MM.1S (cell line): Measurements from ENCODE around the gene BCLAF3.

Experiments used
- EZH2 ChIP-seq: fragments of 300-600 bp; sonication (generic); optimal IDR thresholded peaks from 2 replicates; pipeline ENCODE3; 2017; ENCODE audit warnings: low read depth, mild to moderate bottlenecking, antibody characterized with exemption, low read length, mixed read lengths
- EZH2phosphoT487 ChIP-seq: fragments of 300-600 bp; sonication (generic); IDR thresholded peaks from 2 replicates; pipeline ENCODE4 v1.6.1; 2018; ENCODE audit warnings: antibody characterized with exemption, low read length
- TF ChIP-seq, protein P1 (sequence below): fragments of 300-600 bp; sonication (generic); IDR thresholded peaks from 2 replicates; pipeline ENCODE4 v1.5.1; 2016; ENCODE audit warnings: antibody characterized with exemption, low read length, mixed read lengths

DNA sequence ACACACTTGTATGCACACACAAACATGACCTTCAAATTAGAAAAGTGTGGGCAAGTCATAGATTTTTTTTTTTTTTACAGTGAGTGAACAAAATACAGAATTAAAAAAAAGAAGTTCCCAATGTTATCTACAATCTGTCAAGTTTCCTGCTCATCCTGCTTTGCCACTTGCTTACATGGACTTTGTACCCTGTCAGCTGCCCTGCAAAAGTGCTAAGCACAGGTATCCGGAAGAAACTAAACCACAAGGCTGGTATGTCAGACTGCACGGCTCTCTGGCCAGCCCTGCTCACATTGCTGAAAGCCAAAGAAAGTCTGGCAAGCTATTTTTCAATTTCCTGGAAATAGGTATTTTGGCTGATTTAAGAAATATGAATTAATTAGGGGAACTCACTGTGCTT is 38.9 kb upstream of the BCLAF3 start:
- TF ChIP-seq, protein P1, sequence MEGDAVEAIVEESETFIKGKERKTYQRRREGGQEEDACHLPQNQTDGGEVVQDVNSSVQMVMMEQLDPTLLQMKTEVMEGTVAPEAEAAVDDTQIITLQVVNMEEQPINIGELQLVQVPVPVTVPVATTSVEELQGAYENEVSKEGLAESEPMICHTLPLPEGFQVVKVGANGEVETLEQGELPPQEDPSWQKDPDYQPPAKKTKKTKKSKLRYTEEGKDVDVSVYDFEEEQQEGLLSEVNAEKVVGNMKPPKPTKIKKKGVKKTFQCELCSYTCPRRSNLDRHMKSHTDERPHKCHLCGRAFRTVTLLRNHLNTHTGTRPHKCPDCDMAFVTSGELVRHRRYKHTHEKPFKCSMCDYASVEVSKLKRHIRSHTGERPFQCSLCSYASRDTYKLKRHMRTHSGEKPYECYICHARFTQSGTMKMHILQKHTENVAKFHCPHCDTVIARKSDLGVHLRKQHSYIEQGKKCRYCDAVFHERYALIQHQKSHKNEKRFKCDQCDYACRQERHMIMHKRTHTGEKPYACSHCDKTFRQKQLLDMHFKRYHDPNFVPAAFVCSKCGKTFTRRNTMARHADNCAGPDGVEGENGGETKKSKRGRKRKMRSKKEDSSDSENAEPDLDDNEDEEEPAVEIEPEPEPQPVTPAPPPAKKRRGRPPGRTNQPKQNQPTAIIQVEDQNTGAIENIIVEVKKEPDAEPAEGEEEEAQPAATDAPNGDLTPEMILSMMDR, result no peak
- TF ChIP-seq EZH2phosphoT487 (no peak), EZH2 (no peak)
